Stimulated activated CD4-positive, alpha-beta T cell treated with anti-CD3 and anti-CD28 coated beads, TNF-alpha, amount 100 ng/mL, for 1 hour (primary cell): ENCODE measurements around the gene KSR2.

Experiments used
- DNase-seq, 3 donors: peaks; one replicate each; pipeline ENCODE4 v3.0.0-alpha.2; 2020; ENCODE audit warnings: low read depth in 3 of 3, low spot score in 1 of 3

Gene KSR2

GRCh38 chr12:117968151-117968789, 520 bp downstream of the KSR2 start:
- no peak for DNase-seq

DNA sequence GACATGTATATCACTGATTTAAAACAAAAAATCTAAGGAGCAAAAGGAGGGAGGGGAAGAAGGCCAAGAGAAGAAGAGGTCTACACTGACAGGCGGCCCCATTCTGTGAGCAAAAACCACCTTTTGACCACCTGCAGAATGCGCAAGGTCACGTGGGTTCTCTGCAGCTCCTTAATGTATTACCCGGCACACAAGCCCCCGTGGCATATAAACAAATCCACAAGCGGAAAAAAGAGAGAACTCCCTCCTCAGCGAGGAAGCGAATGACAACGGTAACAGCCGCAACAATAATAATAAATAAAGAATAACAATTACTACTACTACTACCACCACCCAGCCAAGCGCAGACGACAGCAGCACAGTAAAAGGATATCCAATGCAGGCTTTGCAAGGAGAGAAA, 1.3 kb downstream of the KSR2 start:
- DNase-seq: no peak

GRCh38 chr12:117967043-117967442, 1.7 kb downstream of the KSR2 start:
- no peak for DNase-seq

DNA sequence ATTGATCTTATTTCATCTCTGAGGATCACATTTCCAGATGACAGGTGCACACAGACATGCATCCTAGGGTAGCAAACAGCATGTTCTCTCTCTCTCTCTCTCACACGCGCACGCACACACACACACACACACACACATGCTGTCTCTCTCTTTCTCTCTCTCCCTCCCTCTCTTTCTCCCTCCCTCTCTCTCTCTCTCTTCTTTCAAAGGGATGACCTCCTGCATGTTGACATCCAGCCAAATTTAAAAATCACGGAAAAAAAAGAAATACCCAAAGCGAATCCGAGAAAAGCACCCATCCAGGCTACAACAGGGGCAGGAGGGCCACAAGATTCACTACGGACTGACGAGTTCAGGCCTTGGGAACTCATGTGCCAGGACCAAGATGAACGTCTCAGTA, 2.3 kb downstream of the KSR2 start:
- no peak for DNase-seq

GRCh38 chr12:117963836-117964235, 5.0 kb downstream of the KSR2 start:
- DNase-seq: no peak

- no peak for DNase-seq
Observed at GRCh38 chr12:117936722-117937484, 31.9 kb downstream of the KSR2 start.

- no peak for DNase-seq
Observed at GRCh38 chr12:117933545-117933944, 35.2 kb downstream of the KSR2 start.

DNA sequence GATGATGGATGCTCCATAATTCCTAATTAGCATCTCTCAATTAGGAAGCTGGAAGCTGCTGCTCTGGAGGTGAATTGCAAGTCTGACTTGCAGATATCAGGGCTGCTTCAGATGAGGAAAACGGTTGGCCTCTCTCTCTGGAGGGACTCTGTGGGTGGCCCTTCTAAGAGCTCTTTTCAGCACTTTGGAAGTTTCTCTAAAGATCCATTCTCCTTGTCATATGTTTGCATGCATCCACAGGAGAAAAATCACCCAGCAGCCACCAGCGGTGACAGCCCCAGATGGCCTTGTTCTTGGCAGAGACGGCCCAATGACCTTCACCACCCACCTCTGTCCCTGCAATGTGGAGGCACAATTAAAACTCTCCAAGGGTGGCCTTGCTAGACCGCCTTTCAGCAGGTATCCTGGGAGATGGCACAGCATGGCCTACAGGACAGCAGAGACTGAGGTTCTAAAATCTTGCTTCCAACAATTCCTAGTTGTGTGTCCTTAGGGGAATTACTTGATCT, 42.3 kb downstream of the KSR2 start:
- no peak for DNase-seq

DNA sequence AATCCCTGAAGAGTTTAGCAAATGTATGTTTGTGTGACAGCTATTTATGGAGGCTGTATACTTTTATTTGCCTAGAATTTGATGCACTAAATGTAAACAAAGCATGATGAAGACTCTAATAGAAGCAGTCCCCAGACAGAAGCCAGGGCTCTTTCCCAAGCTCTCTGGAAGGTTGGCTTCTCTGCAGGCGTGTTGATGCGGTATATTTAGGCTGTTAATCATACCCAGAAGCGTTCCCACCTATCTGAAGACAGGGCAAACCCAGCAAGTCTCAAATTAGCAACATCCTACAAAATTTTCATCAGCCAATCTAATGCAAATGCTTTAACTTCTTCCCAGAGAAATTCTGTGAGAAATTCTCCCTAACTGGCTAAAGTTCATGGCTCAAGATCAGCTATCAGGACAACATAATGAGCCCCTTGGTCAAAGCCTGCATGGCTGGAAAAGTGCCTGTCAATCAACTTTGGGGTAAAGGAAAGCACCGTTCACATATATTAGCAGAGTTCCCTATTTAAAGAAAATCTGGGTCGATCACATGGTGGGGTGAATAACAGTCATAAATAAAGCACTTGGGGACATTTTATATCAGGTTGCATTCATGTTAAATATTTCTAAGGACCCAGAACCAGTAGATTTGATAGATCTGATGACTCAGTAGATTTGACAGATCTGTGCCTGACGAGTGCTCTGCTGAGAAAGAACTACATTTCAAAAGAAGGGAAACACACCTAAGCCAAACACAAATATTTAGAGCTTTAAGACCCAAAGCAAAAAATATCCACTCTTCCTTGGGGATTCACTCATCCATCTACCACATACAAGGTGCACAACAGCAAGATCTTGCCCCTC, 46.6 kb downstream of the KSR2 start:
- DNase-seq: no peak

- no peak for DNase-seq
Observed at GRCh38 chr12:117919479-117919878, 49.3 kb downstream of the KSR2 start.

DNA sequence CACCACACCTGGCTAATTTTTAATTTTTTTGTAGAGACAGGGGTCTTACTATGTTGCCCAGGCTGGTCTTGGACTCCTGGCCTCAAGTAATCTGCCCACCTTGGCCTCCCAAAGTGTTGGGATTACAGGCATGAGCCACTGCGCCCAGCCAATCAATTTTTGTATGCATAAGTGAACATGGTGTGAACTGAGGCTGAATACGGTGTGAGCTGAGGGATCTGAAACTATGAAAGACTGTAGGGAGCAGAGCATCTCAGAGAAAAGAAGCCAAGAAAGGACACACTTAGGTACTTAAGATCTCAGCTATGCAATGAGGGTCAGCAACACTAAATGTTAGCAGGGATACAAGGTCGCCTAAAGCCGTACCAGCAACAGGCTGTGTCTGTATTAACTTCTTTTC, 54.1 kb downstream of the KSR2 start:
- no peak for DNase-seq

DNA sequence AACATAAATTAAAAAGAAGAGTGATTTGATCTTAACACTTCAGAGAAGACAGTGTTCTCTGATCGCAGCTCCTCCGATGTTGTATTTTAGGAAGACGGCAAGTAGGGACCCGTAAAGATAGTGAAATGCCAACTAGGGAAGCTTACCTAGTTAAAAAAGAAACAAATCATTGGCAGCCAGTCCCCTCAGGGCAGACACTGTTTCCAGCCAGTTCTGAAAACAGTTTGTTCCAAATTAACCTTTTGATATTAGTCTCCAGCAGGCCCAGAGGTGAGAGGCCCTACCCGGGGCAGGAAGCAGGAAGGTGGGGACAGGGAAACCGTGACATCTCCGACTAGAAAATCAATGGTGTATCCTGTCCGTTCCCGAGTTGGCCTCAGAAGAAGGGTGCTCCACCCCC, 56.0 kb downstream of the KSR2 start:
- DNase-seq: no peak

GRCh38 chr12:117908411-117908810, 60.4 kb downstream of the KSR2 start:
- no peak for DNase-seq

DNA sequence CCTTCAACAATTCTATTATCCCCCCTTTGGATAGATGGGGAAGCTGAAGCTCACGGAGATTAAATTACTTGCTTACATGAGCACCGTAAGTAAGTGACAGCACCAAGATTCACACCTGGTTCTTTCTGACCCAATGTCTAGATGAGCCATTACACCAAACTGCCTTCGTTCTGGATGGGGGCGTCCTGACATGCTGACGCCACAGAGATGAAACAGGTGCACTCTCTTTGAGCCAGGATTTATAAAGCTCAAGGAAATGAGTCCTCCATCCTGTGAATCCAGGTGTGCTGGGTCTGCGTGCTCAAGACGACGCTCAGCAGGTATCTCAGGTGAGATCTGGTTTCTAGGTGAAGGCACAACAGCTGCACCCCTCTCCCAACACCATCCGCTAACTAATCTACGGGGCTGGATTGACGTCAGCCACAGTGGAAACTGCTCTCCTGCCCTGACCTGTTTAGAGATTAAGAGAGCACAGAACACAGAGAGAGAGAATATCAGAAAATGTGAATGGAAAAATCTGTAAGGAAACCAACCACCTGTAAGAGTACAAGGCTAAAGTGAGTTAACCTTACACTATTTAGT, 61.6 kb downstream of the KSR2 start:
- no peak for DNase-seq

- no peak for DNase-seq
Observed at GRCh38 chr12:117904051-117904450, 64.7 kb downstream of the KSR2 start.

DNA sequence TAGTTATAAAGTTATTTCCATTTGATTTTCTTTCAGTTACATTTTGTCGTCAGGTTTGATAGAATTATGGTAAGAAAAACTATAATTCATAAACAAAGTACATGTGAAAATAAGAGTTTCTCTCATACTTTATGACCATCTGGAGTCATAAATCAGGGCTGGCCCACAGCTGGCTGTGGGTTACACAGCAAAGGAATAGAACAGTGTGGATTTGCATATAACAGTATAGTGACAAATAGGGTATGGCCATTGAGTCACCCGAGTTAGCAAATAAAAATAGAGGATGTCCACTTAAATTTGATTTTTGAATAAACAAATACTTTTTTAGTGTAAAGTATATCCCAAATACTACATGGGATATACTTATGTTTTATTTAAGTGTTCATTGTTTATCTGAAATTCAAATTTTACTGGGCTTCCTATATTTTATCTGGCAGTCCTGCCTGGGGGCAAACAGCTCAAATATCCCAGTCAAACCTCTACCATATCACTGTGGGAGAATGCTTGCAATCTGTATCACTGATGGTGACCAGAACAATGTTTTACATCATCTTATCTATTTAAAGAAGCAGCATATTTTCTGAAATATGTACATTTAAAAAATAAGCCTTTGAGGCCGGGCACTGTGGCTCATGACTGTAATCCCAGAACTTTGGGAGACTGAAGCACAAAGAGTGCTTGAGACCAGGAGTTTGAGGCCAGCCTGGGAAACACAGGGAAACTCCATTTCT, 65.5 kb downstream of the KSR2 start:
- DNase-seq: no peak

GRCh38 chr12:117901631-117902030, 67.2 kb downstream of the KSR2 start:
- DNase-seq: no peak

GRCh38 chr12:117900561-117900960, 68.2 kb downstream of the KSR2 start:
- DNase-seq: no peak

DNA sequence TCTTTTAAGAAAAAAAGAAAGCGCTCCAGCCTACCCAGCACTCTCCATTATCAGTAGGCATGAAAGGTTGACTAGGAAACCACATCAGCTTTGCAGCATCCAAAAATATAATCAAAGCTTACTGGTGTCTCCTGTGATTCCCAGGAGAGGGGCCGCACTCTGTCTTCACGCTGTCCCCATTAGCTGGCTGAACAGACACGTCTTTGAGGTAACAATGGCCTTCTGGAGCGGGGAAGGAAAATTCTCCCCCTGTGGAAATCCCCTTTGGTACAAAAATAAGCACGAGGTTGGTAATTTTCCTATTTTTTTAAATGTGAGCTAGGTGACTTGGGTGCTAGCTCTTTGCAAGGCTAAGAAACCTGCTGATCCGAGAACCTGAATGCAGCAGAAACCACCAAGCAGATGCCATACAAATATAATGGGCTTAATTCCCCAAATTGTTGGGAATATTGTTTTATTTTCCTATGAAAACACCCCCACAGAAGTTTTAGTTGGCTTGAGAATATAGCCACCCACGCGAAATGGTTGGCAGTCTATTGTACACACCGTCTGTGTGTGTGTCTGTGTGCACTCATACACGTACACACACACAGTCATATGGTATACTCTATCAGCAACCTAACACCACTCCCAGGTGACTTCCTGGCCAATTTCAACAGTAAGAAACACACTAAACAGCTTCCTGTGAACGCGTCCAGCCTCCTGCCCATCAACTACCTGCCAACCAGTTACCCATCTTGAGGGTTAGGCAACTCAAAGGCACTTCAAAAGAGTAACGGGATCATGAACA, 71.2 kb downstream of the KSR2 start:
- DNase-seq: no peak

GRCh38 chr12:117896009-117896408, 72.8 kb downstream of the KSR2 start:
- DNase-seq: no peak
